GM10248 (cell line): ENCODE results near the gene MAT1A.

Source experiments
- CTCF ChIA-PET: fragments of 300-600 bp; sonication (Branson Sonifier 250); formaldehyde crosslinking; extraction: SDS; loops from one replicate; lab custom pipeline; 2021; ENCODE audit warnings: antibody characterized with exemption; lab: Yijun Ruan, JAX
- POLR2A ChIA-PET: fragments of 350-650 bp; sonication (Branson Sonifier 250); formaldehyde crosslinking; extraction: SDS; loops from one replicate; lab custom pipeline; 2020; ENCODE audit warnings: antibody characterized with exemption; lab: Yijun Ruan, JAX
- DNase-seq: peaks from one replicate; pipeline ENCODE4 v3.0.0; 2012; ENCODE audit errors: extremely low spot score
- CTCF ChIP-seq: IDR thresholded peaks from 2 replicates; pipeline ENCODE4 v1.5.1; 2012; ENCODE audit warnings: mild to moderate bottlenecking, low read depth; ENCODE audit errors: extremely low read depth, missing control alignments, control extremely low read depth

Gene MAT1A

GRCh38 chr10:80279146-80279545 is 10.3 kb downstream of the MAT1A start:
- DNase-seq: no peak
- ChIA-PET POLR2A (no interaction called here), CTCF (interaction anchor here (1.7 kb wide), 1 partner anchor 18 kb away, joined by 4 read pairs; no protein-coding TSS in a partner anchor)
- TF ChIP-seq CTCF: no peak

- DNase-seq: no peak
- no peak for TF ChIP-seq CTCF
- POLR2A ChIA-PET: no interaction called here
- CTCF ChIA-PET: interaction anchor here (1.7 kb wide), 1 partner anchor 18 kb away, joined by 4 read pairs; no protein-coding TSS in a partner anchor
Observed at GRCh38 chr10:80278480-80278879, 11.0 kb downstream of the MAT1A start.

- no peak for DNase-seq
- ChIA-PET POLR2A (no interaction called here), CTCF (interaction anchor here (1.7 kb wide), 1 partner anchor 17 kb away, joined by 4 read pairs; no protein-coding TSS in a partner anchor)
- TF ChIP-seq CTCF: no peak
Observed at GRCh38 chr10:80277567-80278250, 11.7 kb downstream of the MAT1A start.

GRCh38 chr10:80277016-80277415 is 12.4 kb downstream of the MAT1A start:
- TF ChIP-seq CTCF: no peak
- no peak for DNase-seq
- CTCF ChIA-PET: no interaction called here
- POLR2A ChIA-PET: no interaction called here

- no peak for TF ChIP-seq CTCF
- ChIA-PET CTCF (interaction anchor here (1.5 kb wide), 1 partner anchor 11 kb away, joined by 4 read pairs; no protein-coding TSS in a partner anchor), POLR2A (no interaction called here)
- no peak for DNase-seq
Observed at GRCh38 chr10:80276335-80276734, 13.1 kb downstream of the MAT1A start.

GRCh38 chr10:80275756-80276155 is 13.7 kb downstream of the MAT1A start:
- ChIA-PET CTCF (interaction anchor here (1.5 to 2.6 kb wide), 2 partner anchors 10 to 17 kb away, joined by 4 to 14 read pairs; no protein-coding TSS in a partner anchor), POLR2A (no interaction called here)
- no peak for DNase-seq
- no peak for TF ChIP-seq CTCF

- POLR2A ChIA-PET: no interaction called here
Observed at GRCh38 chr10:80275135-80275498, 14.3 kb downstream of the MAT1A start.

More at GRCh38 chr10:80275135-80275498, 14.3 kb downstream of the MAT1A start:
- no peak for TF ChIP-seq CTCF
- CTCF ChIA-PET: interaction anchor here (1.5 to 2.6 kb wide), 2 partner anchors 10 to 16 kb away, joined by 4 to 14 read pairs; no protein-coding TSS in a partner anchor
- DNase-seq: no peak
